HCT116 (cell line): ENCODE data around the gene GYPC.

Experiments used
- CEBPB ChIP-seq: IDR thresholded peaks from 2 replicates; pipeline ENCODE4 v1.6.1; 2012; ENCODE audit warnings: low read depth
- CTCF ChIP-seq, 3 experiments: fragments of 200-600 bp in 1 of 3; sonication (generic) in 1 of 3; IDR thresholded peaks in 2 of 3; conservative IDR thresholded peaks in 1 of 3; 2 replicates each; pipeline ENCODE4 v1.5.1; 2012 to 2017; ENCODE audit warnings: low read depth in 2 of 3, low read length in 2 of 3, antibody characterized with exemption in 1 of 3, borderline replicate concordance in 1 of 3, control low read depth in 1 of 3, mild to moderate bottlenecking in 1 of 3, mixed read lengths in 1 of 3, mixed run types in 1 of 3, moderate library complexity in 1 of 3; ENCODE audit not compliant: insufficient read depth in 1 of 3

GRCh38 chr2:126730655-126731054 lies 74.7 kb downstream of the GYPC start:
- TF ChIP-seq CTCF (IDR thresholded peaks at IDR 0.05 in 2 of 3, conservative IDR thresholded peaks at IDR 0.05 in 1 of 3; ENCODE audit: borderline replicate concordance in 1 of 3, insufficient read depth in 1 of 3, low read depth in 2 of 3, low read length in 2 of 3) (no peak), CEBPB (no peak)
